ENCODE results near the gene SMG6. TPM values are rescaled to one million over a fixed set of nuclear protein-coding genes. Genes with fewer than 3 reads are reported as not detected.
"Not testable (repeated sequence)": the region's sequence is repeated elsewhere in the genome, so short reads cannot be mapped to it uniquely, and the experiment has no call there.

SMG6 gene
- polyA plus RNA-seq, 3 donors, result 31.1 to 36.1 (median 32.9) TPM

DNA sequence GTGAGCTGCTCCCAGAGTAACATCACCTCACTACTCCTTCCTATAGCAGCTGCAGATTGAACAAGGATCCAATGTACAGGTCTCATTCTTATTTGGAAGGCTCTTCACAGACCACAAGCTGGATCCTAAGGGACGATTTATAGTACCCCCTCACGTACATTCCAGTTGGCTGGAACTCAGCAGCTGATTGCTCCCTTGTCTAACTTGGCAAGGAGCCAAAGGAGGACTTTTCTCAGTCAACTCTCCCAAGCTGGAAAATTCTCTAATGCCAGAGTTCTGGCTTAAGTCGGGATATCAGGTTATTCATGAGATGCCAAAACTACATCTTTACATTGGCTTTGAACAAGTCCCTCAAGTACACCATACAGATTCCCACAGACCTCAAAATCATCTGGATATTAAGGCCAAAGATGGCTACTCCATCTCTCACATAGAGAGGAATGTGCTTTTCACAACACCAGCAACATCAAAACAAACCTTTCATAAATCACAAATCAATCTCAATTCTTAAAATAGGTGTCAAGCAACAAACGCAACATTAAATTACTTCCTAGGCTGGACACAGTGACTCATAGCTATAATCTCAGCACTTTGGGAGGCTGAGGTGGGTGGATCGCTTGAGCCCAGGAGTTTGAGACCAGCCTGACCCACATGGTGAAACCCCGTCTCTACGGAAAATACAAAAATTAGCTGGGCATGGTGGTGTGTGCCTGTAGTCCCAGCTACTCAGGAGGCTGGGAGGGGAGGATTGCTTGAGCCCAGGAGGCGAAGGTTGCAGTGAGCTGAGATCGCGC lies 39.3 kb downstream of the SMG6 start:
- no peak for DNase-seq (ENCODE audit: low read depth in 3 of 3, low spot score in 2 of 3)

DNA sequence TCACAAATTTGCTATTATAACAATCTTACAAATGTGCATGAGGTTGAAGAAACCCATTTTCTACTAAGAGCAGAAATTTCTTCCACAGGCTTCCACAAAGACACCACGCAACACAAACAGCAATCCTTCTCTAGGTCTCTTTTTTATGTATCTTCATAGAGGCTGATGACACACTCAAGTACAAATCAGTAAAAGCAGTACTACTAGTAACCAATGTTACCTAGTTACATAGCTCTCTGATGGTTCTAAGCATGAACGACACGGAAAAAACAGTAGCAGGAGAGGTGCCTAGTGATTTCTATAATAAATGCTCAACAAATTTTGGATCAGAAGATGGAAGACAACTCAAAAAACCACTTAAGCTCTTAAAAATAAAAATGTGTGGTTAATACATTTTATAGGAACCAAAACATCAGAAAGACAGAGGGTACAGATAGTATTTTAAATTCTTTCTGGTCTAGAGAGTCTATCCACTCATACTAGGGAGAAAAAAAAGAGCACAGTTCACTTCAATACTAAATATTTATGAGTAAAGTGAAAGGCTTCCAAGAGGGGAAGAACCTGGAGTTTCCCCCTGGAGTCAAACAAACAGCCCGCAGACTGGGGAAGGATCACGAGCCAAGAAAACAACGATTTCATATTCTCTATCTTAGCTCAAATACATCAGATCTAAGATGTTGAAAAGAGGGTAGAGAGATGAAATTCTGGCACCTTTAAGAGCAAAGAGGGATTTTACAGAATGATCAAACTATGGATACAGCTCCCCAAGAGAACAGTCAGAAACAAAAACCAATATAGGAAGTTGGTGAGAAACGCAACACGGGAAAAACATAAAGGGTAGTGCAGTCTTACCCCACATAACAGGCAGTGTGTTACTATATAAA lies 40.2 kb downstream of the SMG6 start:
- DNase-seq (ENCODE audit: low read depth in 3 of 3, low spot score in 2 of 3), result no peak

DNA sequence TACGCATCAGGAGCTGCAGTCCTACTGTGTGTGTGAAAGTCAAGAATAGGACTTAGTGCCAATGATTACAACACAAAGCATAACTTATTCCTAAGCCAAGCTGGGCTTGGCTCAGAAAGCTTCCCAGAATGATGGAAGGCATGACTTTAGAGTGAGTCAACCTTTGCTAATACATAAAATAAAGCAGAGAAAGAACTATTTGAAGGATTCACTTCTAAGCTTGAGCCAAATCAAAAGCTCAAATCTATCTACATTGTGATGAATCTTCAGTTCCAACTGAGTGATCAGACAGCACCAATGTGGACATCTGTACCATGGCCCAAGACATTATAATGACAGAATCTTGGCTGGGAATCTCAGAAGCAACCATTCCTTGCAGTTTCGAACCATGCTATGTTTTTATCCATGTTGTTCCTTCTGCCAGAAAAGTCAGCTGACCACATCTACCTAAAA lies 41.4 kb downstream of the SMG6 start:
- DNase-seq (ENCODE audit: low read depth in 3 of 3, low spot score in 2 of 3), result no peak

DNA sequence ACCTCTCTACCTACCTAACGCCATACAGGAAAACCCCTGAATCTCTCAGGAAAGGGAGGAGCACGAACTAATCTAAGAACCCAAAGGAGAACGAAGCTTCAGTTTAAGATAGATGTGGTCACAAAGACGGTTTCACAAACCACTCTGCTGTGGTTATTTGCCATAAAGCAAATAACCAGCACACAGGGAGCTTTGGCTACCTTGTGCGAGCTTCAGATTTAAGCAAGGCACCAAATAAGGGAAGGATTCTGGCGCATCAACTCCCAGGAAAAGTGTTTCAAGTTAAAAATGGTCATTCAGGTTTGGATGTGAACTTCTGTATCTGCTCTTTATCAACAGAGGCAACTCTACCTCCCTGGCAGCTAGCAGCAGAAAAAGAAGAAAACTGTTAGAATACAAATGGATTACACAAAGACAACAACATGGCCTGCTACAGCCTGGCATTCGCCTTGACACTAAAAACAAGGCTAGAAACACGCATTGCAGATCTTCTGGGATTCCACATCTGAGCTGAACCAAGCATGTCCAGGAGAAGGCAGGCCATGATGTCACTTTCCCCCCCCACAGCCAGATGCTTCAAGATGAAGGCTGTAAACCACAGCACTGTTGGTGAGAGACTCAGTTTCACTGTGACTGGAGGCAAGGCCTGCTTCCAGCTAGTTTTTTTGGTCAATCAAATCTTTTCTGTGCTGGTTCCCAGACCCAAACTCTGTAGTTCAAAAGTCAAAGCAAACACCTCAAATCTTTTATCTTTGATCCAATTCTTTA lies 43.6 kb downstream of the SMG6 start:
- DNase-seq (ENCODE audit: low read depth in 3 of 3, low spot score in 2 of 3), result no peak

DNA sequence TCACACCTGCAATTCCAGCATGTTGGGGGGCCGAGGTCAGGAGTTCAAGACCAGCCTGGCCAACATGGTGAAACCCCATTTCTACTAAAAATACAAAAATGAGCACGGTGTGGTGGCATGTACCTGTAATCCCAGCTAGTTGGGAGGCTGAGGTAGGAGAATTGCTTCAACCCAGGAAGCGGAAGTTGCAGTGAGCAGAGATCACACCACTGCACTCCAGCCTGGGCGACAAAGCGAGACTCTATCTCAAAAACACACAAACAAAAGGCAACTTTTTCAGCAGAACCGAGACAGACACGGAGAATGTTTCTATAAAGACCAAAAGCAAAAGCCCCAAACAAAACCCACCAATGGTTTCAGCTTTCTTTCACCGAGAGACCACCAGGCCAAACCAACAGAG lies 44.8 kb downstream of the SMG6 start:
- not testable (repeated sequence) for DNase-seq (ENCODE audit: low read depth in 3 of 3, low spot score in 2 of 3)

DNA sequence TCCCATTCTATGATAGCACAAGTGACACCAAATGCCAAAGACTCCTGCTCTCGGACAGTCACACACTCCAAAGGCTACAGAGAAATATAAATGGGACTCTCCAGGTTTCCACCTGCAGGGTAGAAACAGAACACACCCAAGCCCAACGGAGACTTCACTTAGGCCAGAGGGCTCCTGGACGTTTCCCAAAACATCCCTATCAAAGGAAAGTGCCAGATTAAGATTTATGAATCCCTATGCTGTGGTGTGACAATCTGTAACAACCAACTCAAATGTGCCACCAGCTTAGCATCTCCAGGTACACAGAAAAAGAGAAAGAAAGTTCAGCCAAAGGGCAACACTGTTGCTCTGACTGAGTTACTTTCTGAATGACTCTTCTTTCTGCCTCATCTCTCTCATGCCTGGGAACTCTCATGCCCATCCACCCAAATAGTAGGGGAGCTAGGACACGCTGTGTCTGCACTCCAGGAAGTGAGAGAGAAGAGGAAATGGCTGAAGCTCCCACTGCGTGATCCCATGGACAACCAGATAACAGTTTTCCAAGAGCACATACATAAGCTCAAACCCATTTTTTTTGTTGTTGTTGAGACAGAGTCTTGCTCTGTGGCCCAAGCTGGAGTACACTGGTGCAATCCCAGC lies 49.7 kb downstream of the SMG6 start:
- DNase-seq (ENCODE audit: low read depth in 3 of 3, low spot score in 2 of 3), result no peak

DNA sequence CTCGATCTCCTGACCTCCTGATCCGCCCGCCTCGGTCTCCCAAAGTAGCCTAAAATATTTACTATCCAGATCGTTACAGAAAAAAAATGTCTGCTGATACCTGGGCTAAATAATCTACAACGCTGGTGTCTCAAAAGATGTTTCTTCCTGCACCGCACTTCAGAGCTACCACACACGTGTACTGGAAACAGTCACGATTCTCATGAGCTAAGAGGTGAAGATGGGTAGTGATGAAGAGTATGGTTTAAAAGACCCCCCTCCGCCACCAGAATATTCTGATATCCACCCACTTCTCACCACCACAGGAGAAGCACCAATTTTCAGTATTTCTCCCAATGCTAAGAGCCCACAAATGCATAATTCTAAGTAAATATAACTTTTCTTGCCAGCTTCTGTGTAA lies 50.2 kb downstream of the SMG6 start:
- DNase-seq (ENCODE audit: low read depth in 3 of 3, low spot score in 2 of 3), result no peak

DNA sequence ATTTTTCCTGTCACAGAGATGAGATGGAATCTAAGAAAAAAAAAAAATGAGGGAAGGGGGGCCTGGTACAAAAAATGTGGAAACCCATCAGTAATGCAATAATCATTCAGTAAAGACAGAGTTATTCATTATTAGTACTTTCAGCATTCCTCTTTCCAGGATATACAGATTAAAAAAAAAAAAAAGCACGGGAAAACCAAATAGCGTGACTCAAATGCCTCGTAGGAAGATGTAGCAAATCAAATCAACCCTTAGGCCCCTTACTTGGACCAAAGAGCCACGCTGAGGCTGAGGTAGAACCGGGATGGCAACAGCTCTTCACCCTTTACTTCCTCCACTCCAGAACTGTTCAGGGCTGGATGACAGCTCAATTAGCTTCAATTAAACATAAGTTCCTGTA lies 52.5 kb downstream of the SMG6 start:
- DNase-seq (ENCODE audit: low read depth in 3 of 3, low spot score in 2 of 3), result no peak

DNA sequence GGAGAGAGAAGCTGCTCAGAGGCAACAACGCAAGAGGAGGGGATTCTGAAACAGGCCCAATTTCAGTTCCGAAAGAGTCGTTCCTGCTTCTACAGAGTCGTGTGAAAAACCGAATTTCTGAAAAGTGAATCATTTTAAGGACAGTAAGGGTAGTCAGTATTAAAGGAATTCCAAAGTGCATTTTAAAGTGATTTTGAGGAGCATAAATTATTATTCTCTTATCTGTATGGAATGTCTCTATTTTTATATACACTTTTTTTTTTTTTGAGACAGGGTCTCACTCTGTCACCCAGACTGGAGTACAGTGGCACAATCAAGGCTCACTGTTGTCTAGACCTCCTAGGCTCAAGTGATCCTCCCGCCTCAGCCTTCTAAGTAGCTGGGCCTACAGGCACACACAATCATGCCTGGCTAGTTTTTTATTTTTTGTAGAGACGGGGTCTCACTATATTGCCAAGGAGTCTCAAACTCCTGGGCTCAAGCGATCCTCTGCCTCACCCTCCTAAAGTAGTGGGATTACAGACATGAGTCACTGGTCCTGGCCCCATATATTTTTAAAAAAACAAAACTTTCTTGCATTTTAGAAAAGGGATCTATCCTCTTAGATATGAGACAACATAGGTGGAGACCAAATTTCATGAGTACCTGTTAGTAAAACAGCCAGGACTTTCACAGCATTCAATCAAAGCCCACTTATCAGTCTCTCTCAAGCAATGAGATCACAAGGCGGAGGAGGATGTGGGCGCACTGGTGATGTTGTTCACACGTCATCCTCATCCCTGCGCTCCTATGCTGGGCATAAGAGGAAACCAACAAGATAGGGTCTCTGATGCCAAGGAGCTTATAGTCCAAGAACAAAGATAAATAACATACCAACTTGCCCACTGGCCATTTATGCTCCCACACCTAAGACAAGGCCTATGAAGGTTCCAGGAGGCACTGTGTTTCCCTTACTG lies 53.2 kb downstream of the SMG6 start:
- no peak for DNase-seq (ENCODE audit: low read depth in 3 of 3, low spot score in 2 of 3)

DNA sequence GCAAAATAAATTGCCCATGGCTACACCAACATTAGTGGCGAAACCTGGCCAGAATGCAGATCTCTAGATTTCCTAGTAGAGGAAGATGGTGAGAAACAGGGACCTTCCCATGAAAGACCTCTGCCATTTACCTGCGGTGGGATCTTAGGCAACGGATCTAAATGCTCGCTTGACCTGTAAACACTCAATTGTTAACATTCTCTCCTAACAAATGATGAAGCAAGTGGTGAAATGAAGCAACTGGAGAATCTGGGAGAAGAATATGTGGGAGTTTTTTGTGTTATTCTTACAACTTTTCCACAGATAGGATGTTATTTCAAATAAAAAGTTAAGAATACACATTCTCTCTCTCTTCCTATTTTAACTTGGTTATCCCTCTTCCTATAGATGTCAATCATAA lies 56.6 kb downstream of the SMG6 start:
- DNase-seq (ENCODE audit: low read depth in 3 of 3, low spot score in 2 of 3), result no peak

DNA sequence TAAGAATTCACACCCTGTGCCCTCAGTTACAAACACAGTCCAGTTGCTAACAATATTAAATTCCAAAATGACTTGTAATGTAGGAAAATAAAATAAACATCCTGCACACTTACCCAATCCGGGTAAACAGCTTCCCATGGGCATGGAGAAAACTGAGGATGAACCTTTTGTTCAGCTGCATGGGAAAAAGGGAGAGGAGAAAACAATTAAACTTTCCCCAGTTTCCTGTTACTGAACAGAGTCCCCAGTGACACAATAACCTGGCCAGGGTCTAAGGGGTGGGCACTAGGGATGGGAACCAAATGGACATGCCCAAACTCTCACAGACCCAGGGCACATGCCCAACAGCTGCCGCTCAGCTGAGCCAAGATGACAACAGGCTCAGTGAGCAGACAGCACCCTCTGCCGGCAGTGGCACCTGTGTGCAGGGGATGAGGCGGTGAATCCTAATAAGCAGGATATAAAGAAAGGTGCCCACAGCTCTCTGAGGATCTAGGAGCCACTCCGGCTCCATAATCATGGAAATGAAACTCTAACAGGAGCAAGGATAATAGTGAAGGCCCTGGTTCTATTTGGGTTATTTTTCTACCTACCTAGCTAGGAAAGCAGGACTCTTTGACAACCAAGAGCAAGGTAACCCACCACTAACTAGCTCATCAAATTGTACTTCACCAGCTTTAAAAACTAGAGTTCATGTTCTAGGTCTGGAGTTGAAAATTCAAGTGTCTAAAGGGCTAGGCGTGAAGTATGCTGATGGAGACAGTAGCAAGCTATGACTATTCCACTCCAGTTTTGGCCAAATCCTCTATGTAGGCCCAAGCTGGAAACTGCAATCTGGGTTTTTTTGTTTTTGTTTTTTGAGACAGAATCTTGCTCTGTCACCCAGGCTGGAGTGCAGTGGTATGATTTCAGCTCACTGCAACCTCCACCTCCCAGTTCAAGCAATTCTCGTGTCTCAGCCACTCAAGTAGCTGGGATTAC lies 58.8 kb downstream of the SMG6 start:
- DNase-seq (ENCODE audit: low read depth in 3 of 3, low spot score in 2 of 3), result peak in 2 of 3 donors; percentile 57 to 59

DNA sequence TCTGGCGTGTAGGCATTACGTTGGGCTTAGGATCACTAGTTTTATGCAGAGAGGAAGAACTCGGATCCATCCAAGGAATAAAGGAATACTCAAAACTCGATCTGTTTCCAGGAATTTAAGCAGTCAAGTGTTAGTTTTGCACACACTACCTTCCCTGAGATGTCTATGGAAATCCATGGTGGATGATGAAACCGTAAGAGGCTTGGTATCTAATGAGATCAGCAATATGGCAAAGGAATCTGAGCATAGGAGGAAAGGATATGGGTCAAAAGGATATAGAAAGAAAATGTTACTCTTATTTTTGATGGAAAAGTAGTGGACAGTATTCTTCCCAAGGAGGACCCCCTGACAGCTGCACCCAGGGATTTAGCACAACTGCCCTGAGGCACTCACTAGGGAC lies 59.6 kb downstream of the SMG6 start:
- DNase-seq (ENCODE audit: low read depth in 3 of 3, low spot score in 2 of 3), result no peak

DNA sequence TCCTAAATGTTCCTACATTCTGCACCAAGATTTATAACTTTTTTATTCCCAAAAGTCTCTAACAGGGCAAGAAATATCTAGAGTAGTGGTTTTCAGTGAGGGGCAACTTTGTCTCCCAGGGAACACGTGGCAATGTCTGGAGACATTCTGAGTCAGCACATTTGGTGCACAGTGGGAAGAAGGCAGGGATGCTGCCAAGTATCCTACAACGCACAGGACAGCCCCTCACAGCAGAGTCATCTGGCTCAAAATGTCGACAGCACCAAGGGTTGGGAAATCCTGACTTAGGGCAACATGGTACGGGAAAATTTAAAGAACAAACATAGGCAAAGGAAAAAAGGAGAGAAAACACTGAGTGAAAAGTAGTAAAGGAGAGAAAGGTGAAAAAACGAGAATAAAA lies 61.8 kb downstream of the SMG6 start:
- no peak for DNase-seq (ENCODE audit: low read depth in 3 of 3, low spot score in 2 of 3)

DNA sequence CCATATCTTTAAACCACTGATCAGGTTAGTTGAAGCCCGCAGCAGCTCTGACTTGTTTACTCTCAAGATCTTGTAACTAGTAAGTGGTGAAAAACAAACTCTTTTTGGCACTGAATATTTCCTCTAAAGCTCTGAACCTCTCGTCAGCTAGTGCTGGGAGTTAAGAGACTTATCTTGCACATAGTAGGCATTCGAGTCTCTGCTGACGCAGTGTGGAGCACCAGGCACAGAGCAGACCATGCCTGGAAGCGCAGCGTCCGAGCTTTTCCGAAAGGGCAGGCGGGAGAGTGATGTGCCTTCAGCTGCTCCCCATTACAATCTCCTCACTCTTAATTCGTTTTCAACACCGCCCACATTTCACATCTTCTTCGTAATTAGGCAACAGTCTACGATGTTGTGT lies 63.0 kb downstream of the SMG6 start:
- DNase-seq (ENCODE audit: low read depth in 3 of 3, low spot score in 2 of 3), result no peak

DNA sequence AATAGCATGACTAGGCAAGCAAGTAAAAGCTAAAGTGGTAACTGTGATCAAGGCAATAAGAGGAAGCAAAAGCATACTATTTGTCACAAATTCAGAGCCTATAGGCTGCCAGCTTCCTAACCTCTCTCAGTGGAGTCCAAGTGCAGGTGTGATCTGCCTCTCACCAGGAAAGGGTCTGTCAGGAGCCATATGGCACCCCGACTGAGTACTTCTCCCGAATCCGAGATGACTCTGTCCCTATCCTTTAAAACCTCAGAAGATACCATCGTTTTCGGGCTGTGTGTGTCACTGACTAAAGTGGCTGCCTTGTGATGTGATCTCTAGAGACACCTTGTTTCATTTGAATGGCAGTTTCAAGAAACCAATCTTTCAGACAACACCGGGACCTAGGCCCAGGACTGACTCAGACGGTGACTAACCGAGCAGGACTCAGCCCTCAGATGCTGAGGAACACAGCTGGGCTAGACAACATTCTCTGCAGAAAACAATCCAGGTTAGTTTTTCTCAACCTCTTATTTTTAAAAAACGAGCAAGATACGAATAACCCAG lies 63.6 kb downstream of the SMG6 start:
- no peak for DNase-seq (ENCODE audit: low read depth in 3 of 3, low spot score in 2 of 3)

DNA sequence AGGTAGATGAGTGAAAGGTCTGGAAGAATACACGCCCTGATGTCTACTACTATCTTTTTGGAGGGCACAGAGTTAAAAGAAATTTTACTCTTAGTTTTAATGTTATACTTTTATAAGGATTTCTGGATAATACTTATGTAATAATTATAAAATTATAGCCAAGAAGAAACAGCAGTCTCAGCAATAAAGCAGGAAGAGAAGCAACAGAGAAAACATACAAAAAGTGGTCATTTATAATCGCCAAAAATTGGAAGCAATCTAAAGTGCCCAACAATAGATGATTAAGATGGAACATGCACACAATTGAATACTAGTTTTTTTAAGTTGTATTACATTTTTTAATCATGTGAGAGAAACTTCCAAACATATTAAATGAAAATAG lies 64.4 kb downstream of the SMG6 start:
- DNase-seq (ENCODE audit: low read depth in 3 of 3, low spot score in 2 of 3), result no peak

DNA sequence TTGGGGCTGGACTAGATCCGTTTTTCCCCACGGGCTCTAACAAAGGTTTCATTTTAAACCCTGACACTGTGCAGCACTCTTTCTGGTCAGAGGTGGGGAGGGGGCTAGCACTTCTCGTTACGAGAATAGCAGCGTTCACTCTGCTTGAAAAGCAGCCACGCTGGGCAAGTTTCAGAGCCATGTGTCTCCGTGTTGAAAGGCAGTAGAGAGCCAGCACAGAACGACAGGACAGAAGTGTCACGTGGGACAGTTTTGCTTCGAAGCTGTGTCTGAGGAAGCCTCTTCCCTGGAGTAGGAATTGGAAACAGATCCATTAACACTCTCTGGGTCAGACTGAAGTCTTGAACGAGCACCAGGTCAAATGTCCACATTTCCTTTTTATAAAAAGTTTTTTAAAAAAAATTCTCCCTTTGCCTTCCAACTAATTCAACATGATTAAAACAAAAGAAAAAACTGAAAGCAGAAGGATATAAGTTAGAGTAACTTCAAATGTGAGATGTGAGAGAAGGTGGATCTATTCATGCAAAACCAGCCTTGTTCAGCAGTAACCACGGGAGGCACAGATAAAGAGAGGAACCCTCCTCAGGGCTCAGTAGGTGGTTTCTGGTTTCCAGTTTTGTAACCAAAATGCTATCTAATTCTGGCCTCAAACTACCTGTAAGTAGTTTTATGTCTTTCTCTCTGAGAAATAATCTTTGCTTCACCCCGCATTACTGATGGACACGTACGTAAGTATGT lies 65.0 kb downstream of the SMG6 start:
- no peak for DNase-seq (ENCODE audit: low read depth in 3 of 3, low spot score in 2 of 3)
